Keratinocyte (primary cell): ENCODE results near the gene SPOCK1.

Experiments used
- CTCF ChIP-seq, 3 experiments: IDR thresholded peaks in 1 of 3; conservative IDR thresholded peaks in 1 of 3; optimal IDR thresholded peaks in 1 of 3; 2 replicates in 2 of 3; 3 replicates in 1 of 3; pipeline versions ENCODE3 to v1.5.1; 2011; ENCODE audit warnings: low read length in 3 of 3, mild to moderate bottlenecking in 3 of 3, moderate library complexity in 2 of 3, control low read depth in 1 of 3, inconsistent platforms in 1 of 3; ENCODE audit not compliant: insufficient read depth in 2 of 3; ENCODE audit errors: extremely low read depth in 1 of 3
- EZH2 ChIP-seq: IDR thresholded peaks from one replicate; pipeline ENCODE4 v1.6.1; 2012; ENCODE audit warnings: inconsistent platforms, mild to moderate bottlenecking, low read length, moderate library complexity

- TF ChIP-seq EZH2 (no peak), CTCF (optimal IDR thresholded peaks at IDR 0.05 in 1 of 3, IDR thresholded peaks at IDR 0.05 in 1 of 3, conservative IDR thresholded peaks at IDR 0.05 in 1 of 3; ENCODE audit: extremely low read depth in 1 of 3, insufficient read depth in 2 of 3, low read length in 3 of 3) (no peak)
Measured at GRCh38 chr5:137346281-137346680, 152.8 kb downstream of the SPOCK1 start.
